Measurements from ENCODE around the gene KLHL2.

KLHL2 gene

DNA sequence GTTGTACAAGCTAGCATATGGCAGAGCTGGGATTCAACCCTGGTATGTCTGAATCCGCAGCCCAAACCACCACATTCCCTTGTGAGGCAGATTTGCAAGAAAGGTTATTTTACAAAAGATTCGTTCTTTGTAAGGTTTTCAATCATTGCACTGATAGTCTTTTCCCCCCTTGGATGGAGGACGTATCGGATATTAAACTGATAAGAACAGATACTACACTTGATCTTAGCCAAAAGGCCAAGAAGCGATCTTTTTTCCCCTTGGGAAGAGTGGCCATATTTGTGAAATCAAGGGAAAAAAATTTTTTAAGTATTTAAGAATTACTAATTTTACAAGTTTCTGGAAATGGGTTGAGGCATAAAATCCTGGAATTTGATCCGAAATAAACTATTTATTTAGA lies 85.7 kb downstream of the KLHL2 start:
- DNase-seq: no peak

DNA sequence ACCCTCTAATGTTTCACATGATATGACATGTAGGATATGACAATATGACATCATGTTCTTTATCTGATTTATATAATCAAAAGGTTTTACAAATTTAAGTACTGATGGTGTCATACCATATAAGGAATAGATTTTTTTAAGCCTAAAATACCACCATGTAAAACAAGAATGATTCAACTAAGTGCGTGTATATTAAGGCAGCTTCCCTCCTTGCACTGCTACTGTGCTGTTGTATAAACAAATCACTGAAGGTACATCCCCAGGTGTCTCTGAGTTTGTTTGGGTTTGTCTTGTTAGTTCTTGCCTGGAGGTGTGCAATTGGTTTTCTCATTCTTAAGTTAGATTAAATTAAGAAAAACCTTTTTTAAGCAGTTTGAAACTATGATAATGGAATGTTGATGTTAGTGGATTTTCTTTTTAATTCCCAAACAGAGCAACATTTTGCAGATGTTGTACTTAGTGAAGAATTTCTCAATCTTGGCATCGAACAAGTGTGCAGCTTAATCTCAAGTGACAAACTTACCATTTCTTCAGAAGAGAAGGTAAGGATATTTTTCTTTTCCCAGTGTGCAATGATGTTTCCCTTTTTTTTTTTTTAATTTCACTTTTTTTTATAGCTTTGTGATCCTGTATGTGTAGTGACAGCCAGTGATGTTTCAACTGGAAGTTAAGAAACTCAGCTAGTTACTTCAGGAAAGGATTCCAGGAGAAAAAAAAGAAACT lies 86.7 kb downstream of the KLHL2 start:
- no peak for DNase-seq

DNA sequence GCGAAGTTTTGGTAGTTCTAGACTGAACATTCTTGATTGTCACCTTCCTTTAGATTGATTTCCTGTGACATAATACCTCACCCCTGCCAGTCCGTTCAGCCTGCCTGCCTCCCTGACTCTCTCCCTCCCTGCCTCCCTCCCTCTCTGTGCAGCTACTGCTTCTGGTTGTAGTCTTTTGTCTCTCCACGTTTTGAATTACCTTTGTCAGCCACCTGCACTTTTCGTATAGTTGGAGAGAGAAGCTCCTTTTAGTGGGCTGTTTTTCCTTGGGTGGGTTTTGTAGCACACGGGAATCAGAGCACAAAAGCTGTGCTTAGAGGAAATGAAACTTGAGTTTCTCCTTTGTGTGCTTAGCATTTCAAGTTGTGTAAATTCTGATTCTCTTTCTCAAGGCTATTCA lies 87.5 kb downstream of the KLHL2 start:
- peak; percentile 27 for DNase-seq

DNA sequence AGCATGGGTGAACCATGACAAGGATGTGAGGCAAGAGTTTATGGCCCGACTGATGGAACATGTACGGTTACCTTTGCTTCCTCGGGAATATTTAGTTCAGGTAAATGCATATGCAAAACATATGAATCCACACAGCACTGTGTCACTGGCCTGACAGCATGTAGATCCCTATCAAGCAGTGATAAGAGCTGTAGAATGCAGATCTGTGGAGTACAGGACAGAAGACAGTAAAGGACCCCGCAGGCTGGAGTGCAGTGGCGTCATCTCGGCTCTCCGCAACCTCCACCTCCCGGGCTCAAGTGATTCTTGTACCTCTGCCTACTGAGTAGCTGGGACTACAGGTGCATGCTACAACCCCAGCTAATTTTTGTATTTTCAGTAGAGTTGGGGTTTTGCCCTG lies 90.3 kb downstream of the KLHL2 start:
- DNase-seq: no peak

DNA sequence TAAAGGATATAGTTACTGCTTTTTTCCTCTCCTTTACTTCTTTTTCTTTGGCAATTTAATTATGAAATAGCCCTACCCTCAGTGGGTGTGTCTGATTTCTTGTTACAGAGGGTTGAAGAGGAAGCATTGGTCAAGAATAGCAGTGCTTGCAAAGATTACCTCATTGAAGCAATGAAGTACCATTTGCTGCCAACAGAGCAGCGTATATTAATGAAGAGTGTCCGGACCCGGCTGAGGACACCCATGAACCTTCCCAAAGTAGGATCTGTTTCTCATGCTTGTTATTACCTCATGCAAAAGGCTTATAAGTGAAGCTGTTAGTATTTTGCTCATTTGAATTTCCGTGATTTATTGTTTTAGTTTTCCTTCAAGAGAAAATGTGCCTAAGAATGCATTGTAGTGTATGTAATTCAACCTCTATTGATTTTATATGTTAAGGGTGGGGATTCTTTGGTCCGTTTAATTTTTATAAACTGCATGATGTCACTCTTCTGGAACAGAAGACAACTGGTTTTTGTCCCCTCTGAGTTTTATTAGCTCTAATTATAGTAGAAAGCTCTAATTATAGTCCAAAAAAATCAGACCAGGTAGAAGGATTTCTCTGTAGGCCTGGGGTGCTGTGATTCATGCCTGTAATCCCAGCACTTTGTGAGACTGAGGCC lies 92.2 kb downstream of the KLHL2 start:
- peak; percentile 65 for DNase-seq

DNA sequence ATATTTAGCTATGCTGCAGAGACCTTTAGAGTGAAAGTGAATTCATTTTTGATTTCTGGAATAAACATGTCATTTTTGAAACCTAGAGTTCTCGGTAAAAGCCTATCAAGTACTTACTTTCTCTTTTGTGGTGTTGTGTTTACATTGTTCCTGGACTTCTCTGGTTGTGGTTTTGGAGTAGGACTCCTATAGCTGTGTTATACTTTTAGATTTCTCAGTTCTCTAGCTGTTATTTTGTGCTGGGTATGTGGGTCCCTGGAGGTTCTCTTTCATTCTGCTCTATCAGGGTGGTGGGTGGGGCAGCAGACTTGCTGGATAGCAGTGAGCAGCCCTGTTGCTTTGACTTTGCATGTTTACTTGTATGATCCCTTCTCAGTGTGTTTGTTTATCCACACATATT lies 94.5 kb downstream of the KLHL2 start:
- DNase-seq: peak; percentile 54

DNA sequence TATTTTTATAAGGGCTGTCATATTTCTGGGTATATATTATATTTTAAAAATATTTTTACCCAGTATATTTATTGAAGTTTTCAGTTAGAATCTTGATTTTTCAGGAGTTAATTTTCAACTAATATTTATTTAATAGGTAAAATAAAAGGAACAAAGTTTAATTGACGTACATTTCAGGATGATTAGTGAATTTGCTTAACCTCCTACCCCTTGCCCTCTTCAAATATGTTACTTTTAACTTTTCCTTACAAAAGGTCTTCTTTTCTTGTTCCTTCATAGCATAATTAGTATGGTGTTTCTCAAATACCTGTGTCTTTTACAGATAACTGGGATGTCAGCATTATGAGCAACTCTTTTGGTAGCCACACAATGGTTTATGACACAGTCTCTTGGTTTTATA lies 95.3 kb downstream of the KLHL2 start:
- no peak for DNase-seq

DNA sequence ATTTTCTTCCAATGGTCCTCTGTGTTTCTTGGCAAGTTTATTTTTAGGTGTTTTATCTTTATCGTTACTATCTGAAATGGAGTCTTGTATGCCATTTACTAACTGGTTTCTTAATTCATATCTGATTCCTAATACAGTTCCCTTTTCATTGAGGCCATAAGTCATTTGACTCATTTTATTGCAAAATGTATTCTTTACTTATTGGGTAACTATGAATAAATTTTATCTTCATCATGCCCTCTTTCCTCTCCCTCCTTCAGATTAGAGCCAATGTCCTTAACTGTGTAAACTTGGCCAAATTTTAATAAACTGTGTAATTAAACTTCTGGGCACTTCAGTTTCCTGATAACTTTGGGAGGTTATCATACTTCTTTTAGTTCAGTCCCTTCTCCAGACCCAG lies 100.8 kb downstream of the KLHL2 start:
- peak; percentile 53 for DNase-seq

DNA sequence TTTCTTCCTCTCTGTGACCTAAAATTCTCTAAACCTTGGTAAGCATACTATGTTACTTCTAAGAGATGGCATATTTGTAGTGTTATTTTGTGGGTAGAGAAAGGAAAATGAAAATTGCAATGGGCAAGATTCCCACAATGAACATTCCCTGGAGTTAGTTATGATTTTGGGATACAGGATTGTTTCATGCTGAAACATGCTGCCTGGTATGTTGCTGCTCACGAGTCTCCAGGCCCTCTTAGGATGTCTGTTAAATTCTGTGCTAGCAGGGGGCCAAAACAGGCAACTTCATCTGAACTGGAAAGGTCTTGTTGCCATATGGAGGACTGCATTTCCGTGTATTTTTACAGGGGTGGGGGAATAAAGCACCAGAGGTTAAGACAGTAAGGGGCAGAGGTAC lies 101.2 kb downstream of the KLHL2 start:
- no peak for DNase-seq

DNA sequence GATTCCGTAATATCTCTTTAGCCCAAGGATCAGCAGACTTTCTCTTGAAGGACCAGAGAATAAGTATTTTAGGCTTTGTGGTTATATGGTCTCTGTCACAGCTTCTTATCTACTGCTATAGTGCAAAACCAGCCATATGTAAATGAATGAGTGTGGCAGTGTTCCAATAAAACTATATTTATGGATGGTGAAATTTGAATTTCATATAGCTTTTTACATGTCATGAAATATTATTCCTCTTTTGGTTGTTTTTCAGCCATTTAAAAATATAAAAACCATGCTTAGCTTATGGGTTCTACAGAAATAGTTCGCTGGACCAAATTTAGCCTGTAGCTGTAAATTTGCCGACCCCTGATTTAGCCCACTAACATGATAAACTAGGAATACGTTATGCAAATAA lies 102.1 kb downstream of the KLHL2 start:
- no peak for DNase-seq

DNA sequence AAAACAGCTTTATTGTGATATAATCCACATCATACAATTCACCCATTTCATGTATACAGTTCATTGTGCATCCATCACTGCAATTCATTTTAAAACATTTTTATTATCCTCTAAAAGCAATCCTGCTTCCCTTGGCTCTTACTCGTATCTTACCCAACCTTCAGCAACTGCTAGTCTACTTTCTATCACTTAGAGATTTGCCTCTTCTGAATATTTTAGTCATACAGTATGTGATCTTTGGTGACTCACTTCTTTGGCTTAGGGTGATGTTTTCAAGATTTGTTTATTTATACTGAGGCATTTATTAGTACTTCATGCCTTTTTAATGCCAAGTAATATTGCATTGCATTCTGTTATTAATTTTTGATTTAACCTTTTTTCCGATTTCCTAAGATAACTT lies 105.1 kb downstream of the KLHL2 start:
- DNase-seq: no peak

DNA sequence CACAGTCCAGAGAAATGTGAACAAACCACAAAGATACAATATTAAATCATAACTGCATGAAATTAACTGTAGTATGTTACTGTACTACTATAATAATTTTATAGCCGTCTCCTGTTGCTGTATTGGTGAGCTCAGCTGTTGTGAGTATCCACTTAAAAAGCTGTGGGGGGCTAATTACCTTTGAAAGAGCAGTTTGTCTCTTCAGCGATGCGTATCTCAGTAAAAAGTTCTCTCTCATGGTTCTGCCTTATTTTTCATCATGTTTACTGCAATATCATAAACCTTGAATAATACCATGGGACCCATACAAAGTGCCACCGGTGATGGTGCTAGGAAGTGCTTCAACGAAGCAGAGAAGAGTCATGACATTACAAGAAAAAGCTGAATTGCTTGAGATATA lies 111.7 kb downstream of the KLHL2 start:
- no peak for DNase-seq

DNA sequence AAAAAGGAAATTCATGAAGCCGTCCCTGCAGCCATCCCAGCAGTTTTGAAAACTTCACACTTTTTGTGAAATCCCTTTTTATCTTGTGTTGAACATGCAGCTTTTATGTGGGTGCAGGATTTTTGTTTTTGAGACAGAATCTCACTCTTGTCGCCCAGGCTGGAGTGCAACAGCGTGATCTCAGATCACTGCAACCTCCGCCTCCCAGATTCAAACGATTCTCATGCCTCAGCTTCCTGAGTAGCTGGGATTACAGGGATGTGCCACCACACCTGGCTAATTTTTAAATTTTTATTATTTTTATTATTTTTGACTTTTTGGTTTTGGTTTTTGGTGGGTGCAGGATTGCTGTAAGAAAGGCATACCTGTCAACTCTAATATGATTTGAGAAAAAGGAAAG lies 112.1 kb downstream of the KLHL2 start:
- no peak for DNase-seq

DNA sequence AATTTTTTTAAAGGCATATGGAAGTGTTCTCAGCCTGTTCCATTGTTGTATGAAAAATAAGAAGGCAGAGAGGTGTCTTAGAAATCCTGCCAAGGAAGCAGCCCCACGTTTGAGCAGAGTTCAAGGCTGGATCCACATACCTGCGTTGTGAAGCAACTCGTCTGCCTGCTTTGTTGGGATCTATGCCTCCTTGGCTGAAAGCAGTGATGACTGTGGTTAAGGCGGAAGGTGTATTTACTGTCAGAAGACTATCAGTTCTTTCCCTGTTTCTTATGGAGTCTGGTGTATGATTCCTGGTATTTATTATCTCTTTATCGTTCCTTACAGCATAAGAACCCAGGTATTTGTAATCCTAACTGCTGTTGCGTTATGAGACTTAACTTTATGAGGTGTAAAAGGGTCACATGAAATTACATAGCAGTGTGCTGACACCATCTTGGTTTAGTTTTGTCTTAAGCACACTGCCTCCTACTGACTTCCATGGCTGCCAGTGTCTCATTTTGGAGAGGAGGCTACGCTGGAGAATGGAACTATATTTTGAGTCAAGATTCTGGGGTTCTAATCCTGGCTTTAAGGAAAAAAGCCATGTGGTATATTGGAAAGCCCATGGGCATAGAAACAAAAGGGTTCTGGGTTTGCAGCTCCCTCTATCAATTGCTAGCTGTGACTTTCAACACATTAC lies 117.0 kb downstream of the KLHL2 start:
- DNase-seq: no peak

DNA sequence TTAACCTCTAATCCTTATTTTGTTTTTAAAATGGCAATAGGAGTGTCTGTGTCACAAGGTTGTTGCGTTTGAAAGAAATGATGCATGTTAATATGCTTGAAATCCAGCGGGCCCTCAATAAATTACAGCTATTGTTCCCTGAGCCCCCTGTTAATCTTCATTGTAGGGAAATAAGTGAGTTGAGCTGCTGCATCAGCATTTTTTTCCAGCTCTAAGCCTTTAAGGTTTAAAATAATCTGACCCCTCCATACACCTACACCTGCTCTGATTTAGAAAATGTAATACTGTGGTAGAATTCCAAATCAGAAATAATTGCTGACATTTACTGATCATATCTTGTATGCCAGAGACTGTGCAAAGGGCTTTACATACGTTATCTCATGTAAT lies 117.5 kb downstream of the KLHL2 start:
- no peak for DNase-seq

DNA sequence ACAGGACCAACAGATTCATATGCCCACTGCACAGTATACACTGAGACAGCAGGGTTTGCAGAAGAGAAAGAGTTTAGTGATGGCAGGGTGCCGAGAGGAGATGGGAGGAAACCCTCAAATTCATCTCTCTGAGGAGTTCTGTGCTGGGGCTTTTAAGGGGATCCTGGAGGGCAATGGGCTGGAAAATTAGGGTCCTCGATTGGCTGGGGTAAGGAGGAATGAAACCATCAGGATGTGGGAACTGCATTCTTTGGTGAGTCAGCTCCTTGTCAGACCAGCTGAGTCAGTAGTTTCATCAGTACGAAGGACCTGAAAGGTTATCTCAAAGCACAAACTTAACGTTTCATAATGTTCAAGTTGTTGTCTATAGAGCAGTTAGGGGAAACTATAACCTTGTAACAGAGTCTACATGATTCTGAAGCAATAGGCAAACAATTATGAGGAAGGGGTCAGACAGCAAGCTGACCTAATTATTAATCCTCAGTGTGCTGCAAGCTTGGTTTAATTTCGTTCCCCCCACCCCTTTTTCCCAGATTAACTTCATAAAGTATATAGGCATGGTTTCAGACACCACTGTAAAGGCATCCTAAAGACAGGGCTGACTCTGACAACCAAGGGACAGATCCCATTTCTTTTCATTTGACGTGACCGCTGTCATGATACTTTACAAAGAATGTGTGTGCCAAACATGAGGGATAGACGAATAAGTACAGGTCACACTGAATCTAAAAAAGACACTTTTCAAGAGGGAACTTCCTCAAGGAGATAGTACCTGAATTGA lies 118.6 kb downstream of the KLHL2 start:
- peak; percentile 46 for DNase-seq

DNA sequence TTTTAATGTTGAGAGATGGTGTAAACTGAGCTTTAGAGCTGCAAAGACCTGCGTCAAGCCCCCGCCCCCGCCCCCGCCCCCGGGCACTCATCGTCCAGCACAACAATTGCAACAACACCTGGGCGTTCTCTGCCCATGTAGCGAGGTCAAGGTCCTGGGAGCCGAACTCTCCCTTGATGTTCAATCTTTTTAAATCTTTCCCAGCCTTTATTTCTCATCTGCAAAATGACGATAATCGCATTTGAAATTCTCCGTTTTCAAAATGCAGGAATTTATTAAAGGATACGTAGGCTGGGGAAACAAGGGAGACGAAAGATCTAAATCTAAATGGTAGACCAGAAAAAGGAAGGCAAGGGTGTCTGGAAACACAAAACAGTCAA lies 119.5 kb downstream of the KLHL2 start:
- DNase-seq: no peak

DNA sequence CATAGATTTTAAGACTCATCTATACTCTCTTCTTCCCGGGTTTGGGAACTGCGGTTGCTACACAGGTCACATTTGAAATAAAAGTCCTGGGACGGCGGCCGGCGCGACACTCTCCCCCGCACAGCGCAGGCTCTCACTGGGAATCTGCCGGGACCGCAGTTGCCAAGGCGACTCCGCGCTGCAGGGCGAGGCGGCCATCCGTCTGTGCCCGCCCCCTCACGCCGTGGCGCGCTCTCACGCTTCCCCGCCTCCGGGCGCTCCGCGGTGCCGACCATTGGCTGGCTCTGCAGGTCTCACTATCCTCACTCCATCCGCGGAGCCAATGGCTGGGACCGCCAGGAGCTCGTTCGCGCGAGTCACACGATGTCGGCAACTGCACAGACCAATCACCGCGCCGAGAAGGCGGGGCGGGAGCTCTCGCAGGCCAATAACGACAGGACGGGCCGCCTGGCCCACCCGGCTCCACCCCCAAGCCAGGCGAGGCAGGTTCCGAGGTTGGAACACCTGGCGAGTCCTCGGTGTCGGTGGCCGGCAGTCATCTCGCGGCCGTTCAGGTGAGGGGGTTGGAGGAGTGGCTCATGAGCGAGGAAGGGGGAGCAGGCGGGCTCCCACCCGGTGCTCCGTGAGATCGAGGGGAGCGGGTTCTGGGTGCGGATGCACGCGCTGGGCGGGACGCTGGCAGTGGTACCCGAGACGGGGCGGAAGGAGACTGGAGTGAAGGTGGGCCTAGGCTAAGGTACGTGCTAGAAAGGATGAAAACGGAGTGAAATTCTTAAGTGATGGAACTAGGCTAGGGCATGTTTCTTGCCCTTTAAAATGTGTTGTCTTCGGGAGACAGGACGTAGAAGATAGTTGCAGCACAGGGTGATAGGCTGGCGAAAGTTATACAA lies 120.1 kb downstream of the KLHL2 start, which contains the start of gene MSMO1:
MSMO1 (plus strand) TSS at position 459 of the 890 bp plus-strand sequence. CDS start 5,702 bp downstream, outside the sequence.
- DNase-seq: peak; percentile 99

DNA sequence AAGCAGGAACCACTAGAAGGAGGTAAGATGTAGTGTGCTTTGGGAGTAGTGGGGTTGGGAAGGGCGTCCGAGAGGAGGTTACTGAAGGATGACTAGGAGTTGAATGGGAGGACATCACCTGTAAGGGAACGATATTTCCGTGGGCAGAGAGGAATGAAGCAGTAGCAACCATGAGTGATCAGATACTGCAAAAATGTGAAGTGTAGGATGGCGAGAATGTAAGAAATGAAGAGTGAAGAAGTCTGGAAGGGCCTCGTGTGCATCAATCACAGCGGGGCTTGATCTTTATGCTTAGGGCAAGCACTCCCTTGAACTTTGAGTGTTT lies 120.7 kb downstream of the KLHL2 start:
- DNase-seq: no peak

DNA sequence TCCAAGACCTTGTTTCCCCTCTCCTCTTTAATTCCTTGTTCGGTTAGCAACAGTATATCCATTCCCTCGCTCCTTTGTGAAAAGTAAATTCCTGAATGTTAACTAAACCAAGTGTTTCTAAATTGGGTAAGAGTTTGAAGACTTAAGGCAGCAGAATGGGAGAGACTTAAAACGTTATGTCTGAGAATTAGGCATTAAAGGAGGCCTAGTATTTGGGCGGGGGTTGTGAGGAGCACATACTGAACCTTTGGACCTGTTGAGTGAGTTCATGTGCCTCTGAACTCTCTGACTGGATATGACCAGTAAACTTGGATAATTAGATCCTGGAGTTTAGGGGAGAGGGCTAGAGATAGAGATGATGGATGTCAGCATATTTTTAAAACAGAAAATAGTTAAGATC lies 121.3 kb downstream of the KLHL2 start:
- DNase-seq: no peak

DNA sequence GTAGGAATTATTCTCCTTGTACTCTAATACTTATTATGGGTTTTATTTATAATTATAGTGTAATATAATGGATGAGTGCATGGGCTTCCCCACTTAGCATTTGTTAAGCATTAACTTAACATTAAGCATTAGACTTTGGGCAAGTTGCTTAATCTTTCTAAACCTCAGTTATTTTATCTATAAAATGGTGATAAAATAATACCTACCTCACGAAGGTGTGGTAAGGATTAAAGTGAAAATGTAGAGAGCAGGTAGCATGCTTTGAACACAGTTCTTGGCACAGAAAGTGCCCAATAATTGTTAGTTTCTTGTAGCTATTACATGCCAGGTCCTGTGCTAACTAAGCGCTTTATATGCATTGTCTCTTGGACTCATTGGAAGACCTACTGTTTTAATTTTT lies 122.7 kb downstream of the KLHL2 start:
- DNase-seq: no peak

DNA sequence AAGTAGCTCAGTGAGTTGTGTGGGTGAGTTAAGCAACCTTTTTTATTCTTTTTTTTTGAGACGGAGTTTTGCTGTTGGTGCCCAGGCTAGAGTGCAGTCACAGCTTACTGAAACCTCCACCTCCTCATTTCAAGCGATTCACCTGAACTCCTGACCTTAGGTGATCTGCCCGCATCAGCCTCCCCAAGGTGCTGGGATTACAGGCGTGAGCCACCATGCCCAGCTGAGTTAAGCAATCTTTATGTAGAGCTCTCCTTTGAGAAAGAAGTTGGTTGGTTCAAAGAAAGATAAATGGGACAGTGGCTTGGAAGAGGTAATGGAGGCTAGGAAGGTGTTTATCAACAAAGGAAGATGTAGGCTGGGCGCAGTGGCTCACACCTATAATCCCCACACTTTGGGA lies 123.3 kb downstream of the KLHL2 start:
- no peak for DNase-seq

DNA sequence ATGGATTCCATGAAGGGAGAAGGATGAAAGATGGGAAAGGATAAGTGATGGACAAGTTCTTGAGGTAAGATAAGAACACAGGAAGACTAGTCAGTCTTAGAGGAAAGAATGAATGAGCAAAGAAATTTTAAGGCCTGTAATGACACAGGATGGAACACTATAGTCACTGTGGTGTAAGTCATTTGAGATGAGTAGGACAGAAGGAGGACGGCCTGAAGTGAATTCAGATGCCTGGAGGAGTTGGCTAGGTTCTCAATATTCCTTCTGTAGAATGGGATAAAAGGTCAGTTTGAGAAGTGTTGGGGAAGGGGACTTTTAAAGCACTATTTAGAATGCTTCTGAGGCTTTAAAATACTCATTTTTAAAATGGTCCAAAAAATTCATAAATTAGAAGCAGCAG lies 124.0 kb downstream of the KLHL2 start:
- no peak for DNase-seq
